Smooth muscle cell (in vitro differentiated cells): Measurements from ENCODE around the gene TCF7. TPM values are rescaled to one million over a fixed set of nuclear protein-coding genes. Genes with fewer than 3 reads are reported as not detected.

Source experiments
- DNase-seq: peaks from one replicate; lab custom pipeline; 2025; ENCODE audit not compliant: unreplicated experiment; lab: John Stamatoyannopoulos, UW
- H2AFZ ChIP-seq: fragments of 200-600 bp; sonication (generic); 2 replicates; pipeline ENCODE4 v1.6.0; 2016; ENCODE audit warnings: antibody characterized with exemption, low read depth, mild to moderate bottlenecking
- H3F3A ChIP-seq: fragments of 200-600 bp; sonication (generic); 2 replicates; pipeline ENCODE4 v1.6.0; 2017; ENCODE audit warnings: antibody characterized with exemption, low read depth
- H3K27ac ChIP-seq: fragments of 200-600 bp; sonication (generic); 2 replicates; pipeline ENCODE4 v1.5.1; 2016; ENCODE audit warnings: low read depth, mild to moderate bottlenecking
- H3K27me3 ChIP-seq: fragments of 200-600 bp; sonication (generic); 2 replicates; pipeline ENCODE4 v1.6.1; 2016; ENCODE audit warnings: low read depth, mild to moderate bottlenecking
- H3K36me3 ChIP-seq: fragments of 200-600 bp; sonication (generic); 2 replicates; pipeline ENCODE4 v1.5.1; 2016; ENCODE audit warnings: low read depth
- H3K4me1 ChIP-seq: fragments of 200-600 bp; sonication (generic); 2 replicates; pipeline ENCODE4 v1.5.1; 2016; ENCODE audit warnings: low read depth
- H3K4me2 ChIP-seq: fragments of 200-600 bp; sonication (generic); 2 replicates; pipeline ENCODE4 v1.6.0; 2016; ENCODE audit warnings: mild to moderate bottlenecking
- H3K4me3 ChIP-seq: fragments of 200-600 bp; sonication (generic); 2 replicates; pipeline ENCODE4 v1.5.1; 2016; ENCODE audit warnings: mild to moderate bottlenecking
- H3K79me2 ChIP-seq: fragments of 200-600 bp; sonication (generic); 2 replicates; pipeline ENCODE4 v1.6.0; 2016; ENCODE audit warnings: low read depth, mild to moderate bottlenecking
- H3K9ac ChIP-seq: fragments of 200-600 bp; sonication (generic); 2 replicates; pipeline ENCODE4 v1.6.0; 2016; ENCODE audit warnings: low read depth
- H3K9me3 ChIP-seq: fragments of 200-600 bp; sonication (generic); replicated peaks from 2 replicates; pipeline ENCODE4 v1.5.1; 2016; ENCODE audit warnings: low read depth
- H4K20me1 ChIP-seq: fragments of 200-600 bp; sonication (generic); 2 replicates; pipeline ENCODE4 v1.6.0; 2016; ENCODE audit warnings: low read depth
- CTCF ChIP-seq: fragments of 200-600 bp; sonication (generic); IDR thresholded peaks from 2 replicates; pipeline ENCODE4 v1.5.1; 2017; ENCODE audit warnings: borderline replicate concordance, mild to moderate bottlenecking, antibody characterized with exemption; ENCODE audit not compliant: insufficient read depth, poor library complexity, severe bottlenecking
- WGBS: methylation state at CpG from one replicate; pipeline ENCODE4 v1.1.7; 2016; ENCODE audit warnings: low lambda C conversion rate; 5-methylcytosine and 5-hydroxymethylcytosine counted together
- polyA plus RNA-seq: library from polyadenylated mRNA; unstranded; fragments of >200 nt; fragmentation: Nextera tagmentation; extraction: Ambion mirVana; gene quantifications from 2 replicates; pipeline ENCODE4 v1.2.1, GENCODE V29; 2016
- total RNA-seq: library from RNA; depleted of rRNA; stranded (reverse); fragments of >200 nt; gene quantifications from 2 replicates; pipeline ENCODE4 v1.2.3, GENCODE V29; 2014

Gene TCF7
- total and polyA plus RNA-seq, 2 experiments from 2014 or later = 1.8 to 3.4 TPM

- WGBS = 100% methylated on average over 5 of the region's 5 CpGs
- no peak overlapping the region for H3K4me2 ChIP-seq
- peaks cover 84% of the 10 kb centered on the region for H4K20me1 ChIP-seq
- no peak overlapping the region for H2AFZ ChIP-seq
- H3K27me3 ChIP-seq = no peaks in the 10 kb centered on the region
- H3F3A ChIP-seq = no peaks in the 10 kb centered on the region
- no peaks in the 10 kb centered on the region for H3K9me3 ChIP-seq
- no peak overlapping the region for H3K4me3 ChIP-seq
- H3K4me1 ChIP-seq = no peaks in the 10 kb centered on the region
- DNase-seq = no peak
- no peak overlapping the region for H3K9ac ChIP-seq
- H3K27ac ChIP-seq = no peak overlapping the region
- TF ChIP-seq CTCF = no peak
- H3K36me3 ChIP-seq = peaks cover 59% of the 10 kb centered on the region
- H3K79me2 ChIP-seq = peaks cover 47% of the 10 kb centered on the region
Measured at GRCh38 chr5:134162592-134162991, 48.1 kb downstream of the TCF7 start.

- no peak overlapping the region for H3K4me3 ChIP-seq
- H3K9ac ChIP-seq = no peak overlapping the region
- peaks cover 3% of the 10 kb centered on the region for H3F3A ChIP-seq
- H3K79me2 ChIP-seq = peaks cover 95% of the 10 kb centered on the region
- TF ChIP-seq CTCF = no peak
- peaks cover 96% of the 10 kb centered on the region for H4K20me1 ChIP-seq
- H3K27ac ChIP-seq = no peak overlapping the region
- DNase-seq = no peak
- no peak overlapping the region for H2AFZ ChIP-seq
- H3K36me3 ChIP-seq = peaks cover 28% of the 10 kb centered on the region
- H3K4me1 ChIP-seq = peaks cover 16% of the 10 kb centered on the region
- no peaks in the 10 kb centered on the region for H3K27me3 ChIP-seq
- no peaks in the 10 kb centered on the region for H3K9me3 ChIP-seq
- H3K4me2 ChIP-seq = no peak overlapping the region
- 96% methylated on average over 4 of the region's 4 CpGs for WGBS
Measured at GRCh38 chr5:134171972-134172371, 57.5 kb downstream of the TCF7 start.

GRCh38 chr5:134174841-134175839 is 60.7 kb downstream of the TCF7 start:
- H4K20me1 ChIP-seq = peaks cover 65% of the 10 kb centered on the region

More at GRCh38 chr5:134174841-134175839, 60.7 kb downstream of the TCF7 start:
- WGBS = 25% methylated on average over 10 of the region's 10 CpGs
- Histone ChIP-seq H3K4me2 (peak overlapping the region; percentile 100), H3K9ac (peak overlapping the region; percentile 100), H3K36me3 (peaks cover 17% of the 10 kb centered on the region), H2AFZ (no peak overlapping the region), H3K4me3 (peak overlapping the region; percentile 91), H3K9me3 (no peaks in the 10 kb centered on the region), H3K79me2 (peaks cover 63% of the 10 kb centered on the region), H3K27ac (peak overlapping the region; percentile 97), H3K27me3 (no peaks in the 10 kb centered on the region), H3F3A (peaks cover 3% of the 10 kb centered on the region), H3K4me1 (peaks cover 20% of the 10 kb centered on the region)
- no peak for DNase-seq
- TF ChIP-seq CTCF = no peak
